Adrenal gland (tissue), 5 donors: ENCODE data around the gene MMP17.

Experiments used
- POLR2A ChIP-seq, 2 donors: fragments of 450-650 bp; IDR thresholded peaks; one replicate each; pipeline ENCODE4 v1.6.1; 2017; ENCODE audit warnings: antibody characterized with exemption in 2 of 2, mild to moderate bottlenecking in 2 of 2, moderate library complexity in 1 of 2
- TF ChIP-seq, protein P1 (sequence below), 6 experiments: fragments of 450-650 bp in 4 of 6; fragments of 200-600 bp in 2 of 6; sonication (generic) in 1 of 6; IDR thresholded peaks; 1 replicate in 5 of 6; 2 replicates in 1 of 6; pipeline versions ENCODE4 v1.5.1 to v1.8.0; 2016 to 2021; ENCODE audit warnings: antibody characterized with exemption in 6 of 6, mild to moderate bottlenecking in 2 of 6, moderate library complexity in 1 of 6
- donor health status: DM: no; HTN: no; CAD: no.

DNA sequence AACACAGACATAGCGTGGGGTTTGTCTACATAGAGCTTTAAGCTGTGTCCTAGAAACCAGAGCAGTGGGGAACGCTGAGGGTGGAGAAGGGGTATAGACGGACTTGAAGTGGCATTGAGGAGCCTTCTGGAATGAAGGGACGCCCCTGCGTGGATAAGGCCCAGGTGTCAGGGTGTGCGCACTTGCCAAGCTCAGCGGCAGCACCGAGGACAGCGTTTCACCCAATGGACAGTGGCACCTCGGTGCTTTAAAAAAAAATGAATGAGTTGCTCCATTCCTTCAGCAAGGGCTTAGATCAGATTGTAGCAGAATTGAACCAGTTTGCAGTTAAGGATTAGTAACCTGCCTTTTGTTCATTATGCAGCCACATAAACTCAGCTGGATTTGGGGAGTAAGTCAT is 33.6 kb upstream of the MMP17 start:
- TF ChIP-seq POLR2A (IDR thresholded peaks at IDR 0.05), result no peak
- TF ChIP-seq, protein P1, sequence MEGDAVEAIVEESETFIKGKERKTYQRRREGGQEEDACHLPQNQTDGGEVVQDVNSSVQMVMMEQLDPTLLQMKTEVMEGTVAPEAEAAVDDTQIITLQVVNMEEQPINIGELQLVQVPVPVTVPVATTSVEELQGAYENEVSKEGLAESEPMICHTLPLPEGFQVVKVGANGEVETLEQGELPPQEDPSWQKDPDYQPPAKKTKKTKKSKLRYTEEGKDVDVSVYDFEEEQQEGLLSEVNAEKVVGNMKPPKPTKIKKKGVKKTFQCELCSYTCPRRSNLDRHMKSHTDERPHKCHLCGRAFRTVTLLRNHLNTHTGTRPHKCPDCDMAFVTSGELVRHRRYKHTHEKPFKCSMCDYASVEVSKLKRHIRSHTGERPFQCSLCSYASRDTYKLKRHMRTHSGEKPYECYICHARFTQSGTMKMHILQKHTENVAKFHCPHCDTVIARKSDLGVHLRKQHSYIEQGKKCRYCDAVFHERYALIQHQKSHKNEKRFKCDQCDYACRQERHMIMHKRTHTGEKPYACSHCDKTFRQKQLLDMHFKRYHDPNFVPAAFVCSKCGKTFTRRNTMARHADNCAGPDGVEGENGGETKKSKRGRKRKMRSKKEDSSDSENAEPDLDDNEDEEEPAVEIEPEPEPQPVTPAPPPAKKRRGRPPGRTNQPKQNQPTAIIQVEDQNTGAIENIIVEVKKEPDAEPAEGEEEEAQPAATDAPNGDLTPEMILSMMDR (IDR thresholded peaks at IDR 0.05), result no peak
